ENCODE results near the gene OR2L13. TPM values are rescaled to one million over a fixed set of nuclear protein-coding genes. Genes with fewer than 3 reads are reported as not detected.

OR2L13 gene
- polyA plus RNA-seq, 4 donors: 0.11 TPM; not detected in 3

Other genes starting within 250 kb of the OR2L13 start
- 1 to 10 TPM; 1.4 to 6.5 (median 1.6) TPM for gene TRIM58, start 238.0 kb upstream of the OR2L13 start, polyA plus RNA-seq (ENCODE audit: insufficient read length in 4 of 4)
- gene OR2W3, start 199.6 kb upstream of the OR2L13 start, polyA plus RNA-seq (ENCODE audit: insufficient read length in 4 of 4): 1 to 10 TPM in 1 of 4 donors, under 1 TPM in 2, not detected in 1; 0.23 to 1.3 (median 0.37) TPM
- gene OR2T8, start 174.9 kb upstream of the OR2L13 start, polyA plus RNA-seq (ENCODE audit: insufficient read length in 4 of 4): not detected
- gene OR2AJ1, start 170.3 kb upstream of the OR2L13 start, polyA plus RNA-seq (ENCODE audit: insufficient read length in 4 of 4): not detected
- not detected for gene OR2L8, start 146.3 kb upstream of the OR2L13 start, polyA plus RNA-seq (ENCODE audit: insufficient read length in 4 of 4)
- not detected for gene OR2AK2, start 130.0 kb upstream of the OR2L13 start, polyA plus RNA-seq (ENCODE audit: insufficient read length in 4 of 4)
- not detected for gene OR2L5, start 81.5 kb upstream of the OR2L13 start, polyA plus RNA-seq (ENCODE audit: insufficient read length in 4 of 4)
- gene OR2L2, start 65.1 kb upstream of the OR2L13 start, polyA plus RNA-seq (ENCODE audit: insufficient read length in 4 of 4): under 1 TPM in 3 of 4 donors, not detected in 1; 0.06 to 0.13 (median 0.08) TPM
- not detected for gene OR2L3, start 48.3 kb upstream of the OR2L13 start, polyA plus RNA-seq (ENCODE audit: insufficient read length in 4 of 4)
- not detected for gene OR2M5, start 50.0 kb downstream of the OR2L13 start, polyA plus RNA-seq (ENCODE audit: insufficient read length in 4 of 4)
- gene OR2M2, start 79.6 kb downstream of the OR2L13 start, polyA plus RNA-seq (ENCODE audit: insufficient read length in 4 of 4): not detected
- gene OR2M3, start 102.1 kb downstream of the OR2L13 start, polyA plus RNA-seq (ENCODE audit: insufficient read length in 4 of 4): under 1 TPM; 0.01 to 0.05 (median 0.04) TPM
- gene OR2M4, start 136.2 kb downstream of the OR2L13 start, polyA plus RNA-seq (ENCODE audit: insufficient read length in 4 of 4): under 1 TPM; 0.04 to 0.08 (median 0.04) TPM
- under 1 TPM in 1 of 4 donors, not detected in 3; 0.05 TPM for gene OR2T33, start 182.8 kb downstream of the OR2L13 start, polyA plus RNA-seq (ENCODE audit: insufficient read length in 4 of 4)
- gene OR2T12, start 208.2 kb downstream of the OR2L13 start, polyA plus RNA-seq (ENCODE audit: insufficient read length in 4 of 4): under 1 TPM in 2 of 4 donors, not detected in 2; 0.05 to 0.06 TPM
- gene OR2M7, start 229.4 kb downstream of the OR2L13 start, polyA plus RNA-seq (ENCODE audit: insufficient read length in 4 of 4): not detected